Naive B cell (primary cell): Measurements from ENCODE around the gene HOXC12. TPM values are rescaled to one million over a fixed set of nuclear protein-coding genes. Genes with fewer than 3 reads are reported as not detected.

Source experiments
- ATAC-seq, 2 donors: fragments of 150-1000 bp; cut with Tn5 transposase; 2 replicates each; pipeline ENCODE4 v1.10.0; 2021; ENCODE audit warnings: low read depth in 2 of 2, mild to moderate bottlenecking in 2 of 2, moderate library complexity in 2 of 2
- DNase-seq: peaks from one replicate; pipeline ENCODE4 v3.0.0; 2022
- H3K27ac Mint-ChIP-seq, 6 donors: one replicate each; pipeline ENCODE4 v1.8.0; 2020 to 2022; ENCODE audit warnings: mild to moderate bottlenecking in 6 of 6, mixed read lengths in 6 of 6, moderate library complexity in 5 of 6, inconsistent platforms in 2 of 6
- H3K27me3 Mint-ChIP-seq, 3 donors: one replicate each; pipeline ENCODE4 v1.8.0; 2021 to 2022; ENCODE audit warnings: mixed read lengths in 3 of 3, mild to moderate bottlenecking in 1 of 3
- H3K36me3 Mint-ChIP-seq, 2 donors: one replicate each; pipeline ENCODE4 v1.8.0; 2020 to 2022; ENCODE audit warnings: mixed read lengths in 2 of 2, inconsistent platforms in 1 of 2, mild to moderate bottlenecking in 1 of 2
- H3K4me1 Mint-ChIP-seq, 3 donors: one replicate each; pipeline ENCODE4 v1.8.0; 2020 to 2022; ENCODE audit warnings: mixed read lengths in 3 of 3, inconsistent platforms in 1 of 3, mild to moderate bottlenecking in 1 of 3, moderate library complexity in 1 of 3
- H3K4me3 Mint-ChIP-seq, 8 donors: one replicate each; pipeline ENCODE4 v1.8.0; 2020 to 2022; ENCODE audit warnings: mild to moderate bottlenecking in 8 of 8, mixed read lengths in 8 of 8, moderate library complexity in 8 of 8, inconsistent platforms in 2 of 8
- H3K9me3 Mint-ChIP-seq, 7 donors: one replicate each; pipeline ENCODE4 v1.8.0; 2020 to 2022; ENCODE audit warnings: mixed read lengths in 7 of 7, mild to moderate bottlenecking in 5 of 7, inconsistent platforms in 2 of 7, moderate library complexity in 1 of 7
- polyA plus RNA-seq, 6 donors: library from polyadenylated mRNA; unstranded; fragments of 300-500 nt; fragmentation: Illumina TruSeq; gene quantifications; one replicate each; pipeline ENCODE4 v1.2.3, GENCODE V29; 2021; ENCODE audit warnings: low read depth in 6 of 6

Gene HOXC12
- polyA plus RNA-seq, 6 donors from 2014 or later, result not detected

GRCh38 chr12:54001283-54002187, 46.8 kb downstream of the HOXC12 start:
- Mint-ChIP-seq H3K4me1 (peaks cover 18 to 53% (median 45%) of the 10 kb centered on the region in 3 donors), H3K36me3 (no peaks in the 10 kb centered on the region), H3K27ac (peak overlapping the region in 2 of 6 donors; percentile 10 to 87), H3K4me3 (peak overlapping the region in 3 of 8 donors; percentile 36 to 59 (median 43)), H3K27me3 (peaks cover 80 to 95% (median 81%) of the 10 kb centered on the region in 3 donors), H3K9me3 (peaks cover 0 to 2% (median 0%) of the 10 kb centered on the region in 7 donors)
- DNase-seq, result no peak
- no peak for ATAC-seq

GRCh38 chr12:54002278-54002914, 47.7 kb downstream of the HOXC12 start:
- Mint-ChIP-seq H3K36me3 (no peaks in the 10 kb centered on the region), H3K9me3 (peaks cover 0 to 2% (median 0%) of the 10 kb centered on the region in 7 donors), H3K4me1 (peaks cover 17 to 48% (median 47%) of the 10 kb centered on the region in 3 donors), H3K27me3 (peaks cover 80 to 95% (median 85%) of the 10 kb centered on the region in 3 donors), H3K4me3 (peak overlapping the region in 3 of 8 donors; percentile 26 to 59 (median 36)), H3K27ac (peak overlapping the region in 3 of 6 donors; percentile 6 to 88 (median 7))
- DNase-seq, result no peak
- no peak for ATAC-seq

GRCh38 chr12:54002915-54003389, 48.2 kb downstream of the HOXC12 start:
- Mint-ChIP-seq H3K36me3 (no peaks in the 10 kb centered on the region), H3K4me1 (peaks cover 14 to 43% (median 42%) of the 10 kb centered on the region in 3 donors), H3K27me3 (peaks cover 81 to 95% (median 85%) of the 10 kb centered on the region in 3 donors), H3K27ac (peak overlapping the region in 2 of 6 donors; percentile 7 to 88), H3K9me3 (peaks cover 0 to 2% (median 0%) of the 10 kb centered on the region in 7 donors), H3K4me3 (peak overlapping the region in 1 of 8 donors; percentile 59)
- ATAC-seq (no peak), DNase-seq (no peak)

GRCh38 chr12:54003625-54004024, 48.9 kb downstream of the HOXC12 start:
- no peak for ATAC-seq
- Mint-ChIP-seq H3K9me3 (peaks cover 0 to under 1% (median 0%) of the 10 kb centered on the region in 7 donors), H3K4me1 (peaks cover 14 to 41% (median 36%) of the 10 kb centered on the region in 3 donors), H3K4me3 (peak overlapping the region in 5 of 8 donors; percentile 22 to 59 (median 53)), H3K27ac (peak overlapping the region in 3 of 6 donors; percentile 1 to 93 (median 78)), H3K27me3 (peaks cover 79 to 95% (median 82%) of the 10 kb centered on the region in 3 donors), H3K36me3 (no peaks in the 10 kb centered on the region)
- DNase-seq, result no peak

GRCh38 chr12:54004063-54004840, 49.5 kb downstream of the HOXC12 start:
- DNase-seq (no peak), ATAC-seq (no peak)
- Mint-ChIP-seq H3K4me3 (peak overlapping the region in 3 of 8 donors; percentile 36 to 85 (median 80)), H3K36me3 (no peaks in the 10 kb centered on the region), H3K9me3 (no peaks in the 10 kb centered on the region), H3K27ac (peak overlapping the region in 3 of 6 donors; percentile 44 to 86 (median 84)), H3K27me3 (peaks cover 79 to 96% (median 79%) of the 10 kb centered on the region in 3 donors), H3K4me1 (peaks cover 15 to 40% (median 40%) of the 10 kb centered on the region in 3 donors)

- Mint-ChIP-seq H3K27ac (peak overlapping the region in 5 of 6 donors; percentile 58 to 93 (median 83)), H3K36me3 (no peaks in the 10 kb centered on the region), H3K27me3 (peaks cover 77 to 99% (median 86%) of the 10 kb centered on the region in 3 donors), H3K4me3 (peak overlapping the region in 5 of 8 donors; percentile 59 to 94 (median 80)), H3K9me3 (peaks cover 0 to 2% (median 0%) of the 10 kb centered on the region in 7 donors), H3K4me1 (peaks cover 19 to 44% (median 41%) of the 10 kb centered on the region in 3 donors)
- DNase-seq, result no peak
- ATAC-seq, result no peak
Observed at GRCh38 chr12:54004841-54005530, 50.3 kb downstream of the HOXC12 start.

GRCh38 chr12:54005531-54005852, 50.8 kb downstream of the HOXC12 start:
- Mint-ChIP-seq H3K36me3 (no peaks in the 10 kb centered on the region), H3K4me3 (peak overlapping the region in 6 of 8 donors; percentile 80 to 94 (median 84)), H3K9me3 (peaks cover 0 to 2% (median 0%) of the 10 kb centered on the region in 7 donors), H3K4me1 (peaks cover 19 to 47% (median 38%) of the 10 kb centered on the region in 3 donors), H3K27me3 (peaks cover 78 to 99% (median 91%) of the 10 kb centered on the region in 3 donors), H3K27ac (peak overlapping the region in 5 of 6 donors; percentile 58 to 93 (median 79))
- DNase-seq (no peak), ATAC-seq (no peak)

- DNase-seq (peak; percentile 83), ATAC-seq (peak; percentile 80 to 85)
- Mint-ChIP-seq H3K27me3 (peaks cover 80 to 99% (median 93%) of the 10 kb centered on the region in 3 donors), H3K4me3 (peak overlapping the region; percentile 80 to 94 (median 84)), H3K9me3 (peaks cover 0 to 2% (median 0%) of the 10 kb centered on the region in 7 donors), H3K4me1 (peaks cover 21 to 48% (median 41%) of the 10 kb centered on the region in 3 donors), H3K27ac (peak overlapping the region; percentile 18 to 93 (median 68)), H3K36me3 (no peaks in the 10 kb centered on the region)
Observed at GRCh38 chr12:54005853-54006558, 51.3 kb downstream of the HOXC12 start.

- Mint-ChIP-seq H3K4me3 (peak overlapping the region; percentile 80 to 94 (median 84)), H3K36me3 (no peaks in the 10 kb centered on the region), H3K4me1 (peaks cover 28 to 54% (median 45%) of the 10 kb centered on the region in 3 donors), H3K9me3 (peaks cover 0 to 2% (median 0%) of the 10 kb centered on the region in 7 donors), H3K27me3 (peaks cover 81 to 99% (median 93%) of the 10 kb centered on the region in 3 donors), H3K27ac (peak overlapping the region in 3 of 6 donors; percentile 22 to 93 (median 73))
- DNase-seq (no peak), ATAC-seq (no peak)
Observed at GRCh38 chr12:54006559-54007220, 52.0 kb downstream of the HOXC12 start.

- H3K4me3 Mint-ChIP-seq, result peak overlapping the region in 5 of 8 donors; percentile 50 to 94 (median 80)
- peaks cover 80 to 97% (median 93%) of the 10 kb centered on the region in 3 donors for H3K27me3 Mint-ChIP-seq
- no peak for ATAC-seq
- no peak for DNase-seq
- peaks cover 29 to 54% (median 39%) of the 10 kb centered on the region in 3 donors for H3K4me1 Mint-ChIP-seq
- no peaks in the 10 kb centered on the region for H3K36me3 Mint-ChIP-seq
- H3K27ac Mint-ChIP-seq, result no peak overlapping the region
- peaks cover 0 to 2% (median 0%) of the 10 kb centered on the region in 7 donors for H3K9me3 Mint-ChIP-seq
Observed at GRCh38 chr12:54007538-54008259, 53.0 kb downstream of the HOXC12 start.

GRCh38 chr12:54008260-54008552, 53.5 kb downstream of the HOXC12 start:
- Mint-ChIP-seq H3K9me3 (peaks cover 0 to 2% (median 0%) of the 10 kb centered on the region in 7 donors), H3K27me3 (peaks cover 80 to 97% (median 93%) of the 10 kb centered on the region in 3 donors), H3K36me3 (no peaks in the 10 kb centered on the region), H3K4me1 (peaks cover 29 to 54% (median 38%) of the 10 kb centered on the region in 3 donors), H3K4me3 (peak overlapping the region in 6 of 8 donors; percentile 32 to 85 (median 46)), H3K27ac (no peak overlapping the region)
- ATAC-seq (no peak), DNase-seq (no peak)
